ENCODE data around the gene USP7. TPM values are rescaled to one million over a fixed set of nuclear protein-coding genes. Genes with fewer than 3 reads are reported as not detected.
"Not testable (repeated sequence)": the region's sequence is repeated elsewhere in the genome, so short reads cannot be mapped to it uniquely, and the experiment has no call there.

Gene USP7
- total RNA-seq, 2 donors from 2014 or later, result 161 to 180 TPM

DNA sequence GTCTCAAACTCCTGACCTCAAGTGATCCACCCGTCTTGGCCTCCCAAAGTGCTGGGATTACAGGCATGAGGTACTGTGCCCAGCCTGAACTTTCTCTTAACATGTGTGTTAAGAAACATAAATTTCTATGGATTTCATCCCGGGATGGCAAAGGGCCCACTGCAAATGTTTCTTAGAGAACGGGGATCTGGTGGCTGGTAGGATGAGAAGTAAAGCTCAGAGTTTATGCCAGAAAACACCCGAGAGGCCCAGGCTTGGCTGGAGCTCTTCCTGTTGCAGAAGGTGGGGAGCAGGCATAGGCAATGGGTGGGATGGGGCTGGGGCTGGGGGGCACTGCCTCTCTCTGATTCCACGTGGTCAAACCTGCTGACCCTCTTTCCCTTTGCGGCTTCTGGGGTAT, 89.3 kb downstream of the USP7 start:
- H3K36me3 Mint-ChIP-seq, result no peaks in the 10 kb centered on the region
- H3K9me3 Mint-ChIP-seq, result no peaks in the 10 kb centered on the region
- H3K4me1 Mint-ChIP-seq (ENCODE audit: low read depth in 2 of 2), result peaks cover 9 to 18% of the 10 kb centered on the region in 2 donors
- no peak for ATAC-seq
- H3K4me3 Mint-ChIP-seq, result no peak overlapping the region
- H3K27ac Mint-ChIP-seq, result peak overlapping the region in 1 of 2 donors; percentile 54
- no peak for DNase-seq (ENCODE audit: low spot score)
- no peaks in the 10 kb centered on the region for H3K27me3 Mint-ChIP-seq

DNA sequence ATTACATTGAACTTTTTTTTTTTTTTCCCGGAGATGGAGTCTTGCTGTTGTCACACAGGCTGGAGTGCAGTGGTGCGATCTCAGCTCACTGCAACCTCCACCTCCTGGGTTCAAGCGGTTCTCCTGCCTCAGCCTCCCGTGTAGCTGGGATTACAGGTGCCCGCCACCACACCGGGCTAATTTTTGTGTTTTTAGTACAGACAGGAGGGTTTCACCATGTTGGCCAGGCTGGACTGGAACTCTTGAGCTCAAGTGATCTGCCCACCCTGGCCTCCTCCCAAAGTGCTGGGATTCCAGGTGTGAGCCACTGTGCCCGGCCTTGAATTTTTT, 89.9 kb downstream of the USP7 start:
- not testable (repeated sequence) for H3K36me3 Mint-ChIP-seq; H3K27ac Mint-ChIP-seq; H3K9me3 Mint-ChIP-seq; ATAC-seq; H3K27me3 Mint-ChIP-seq; H3K4me3 Mint-ChIP-seq; DNase-seq (ENCODE audit: low spot score)
- H3K4me1 Mint-ChIP-seq (ENCODE audit: low read depth in 2 of 2), result peaks cover 13 to 21% of the 10 kb centered on the region in 2 donors

DNA sequence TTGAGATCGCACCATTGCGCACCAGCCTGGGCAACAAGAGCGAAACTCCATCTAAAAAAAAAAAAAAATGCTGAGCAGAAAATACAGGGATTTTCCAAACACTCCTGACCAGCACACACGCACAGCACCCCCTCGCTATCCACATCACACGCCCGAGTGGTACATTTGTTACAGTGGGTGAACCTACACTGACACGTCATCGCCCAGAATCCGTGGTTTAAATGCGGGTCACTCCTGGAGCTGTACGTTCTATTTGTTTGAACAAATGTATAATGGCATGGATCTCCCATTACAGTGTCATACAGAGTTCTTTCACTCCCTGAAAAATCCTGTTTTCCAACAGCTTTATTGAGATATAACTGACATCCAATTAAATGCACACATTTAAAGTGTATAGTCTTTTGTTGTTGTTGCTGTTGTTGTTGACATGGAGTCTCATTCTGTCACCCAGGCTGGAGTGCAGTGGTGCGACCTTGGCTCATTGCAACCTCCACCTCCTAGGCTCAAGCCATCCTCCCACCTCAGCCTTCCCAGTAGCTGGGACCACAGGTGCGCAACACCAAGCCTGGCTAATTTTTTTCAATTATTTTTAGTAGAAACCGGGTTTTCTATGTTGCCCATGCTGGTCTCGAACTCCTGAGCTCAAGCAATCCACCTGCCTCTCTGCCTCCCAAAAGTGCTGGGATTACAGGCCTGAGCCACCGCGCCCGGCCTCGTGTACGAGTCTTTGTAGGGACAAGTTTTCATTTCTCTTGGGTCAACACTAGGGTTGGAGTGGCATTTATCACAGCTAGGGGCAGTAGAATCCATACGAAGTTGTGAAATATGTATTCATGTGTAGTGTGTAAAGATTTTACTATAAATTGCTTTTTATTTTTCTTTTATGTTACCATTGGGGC, 90.5 kb downstream of the USP7 start:
- Mint-ChIP-seq H3K27ac (no peak overlapping the region), H3K4me1 (ENCODE audit: low read depth in 2 of 2) (peaks cover 13 to 19% of the 10 kb centered on the region in 2 donors), H3K36me3 (no peaks in the 10 kb centered on the region), H3K27me3 (no peaks in the 10 kb centered on the region), H3K4me3 (no peak overlapping the region), H3K9me3 (no peaks in the 10 kb centered on the region)
- ATAC-seq (no peak), DNase-seq (ENCODE audit: low spot score) (no peak)

DNA sequence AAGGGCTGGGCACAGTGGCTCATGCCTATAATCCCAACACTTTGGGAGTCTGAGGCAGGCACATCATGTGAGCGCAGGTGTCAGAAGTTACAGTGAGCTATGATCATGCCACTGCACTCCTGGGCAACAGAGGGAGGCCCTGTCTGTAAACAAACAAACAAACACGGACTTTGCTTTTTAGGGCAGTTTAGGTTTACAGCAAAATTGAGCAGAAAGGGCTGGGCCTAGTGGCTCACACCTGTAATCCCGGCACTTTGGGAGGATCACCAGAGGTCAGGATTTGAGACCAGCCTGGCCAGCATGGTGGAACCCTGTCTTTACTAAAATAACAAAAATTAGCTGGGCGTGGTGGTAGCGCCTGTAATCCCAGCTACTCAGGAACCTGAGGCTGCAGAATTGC, 91.6 kb downstream of the USP7 start:
- Mint-ChIP-seq H3K9me3 (no peaks in the 10 kb centered on the region), H3K4me1 (ENCODE audit: low read depth in 2 of 2) (peaks cover 24 to 30% of the 10 kb centered on the region in 2 donors), H3K27ac (no peak overlapping the region), H3K36me3 (no peaks in the 10 kb centered on the region), H3K4me3 (no peak overlapping the region), H3K27me3 (no peaks in the 10 kb centered on the region)
- ATAC-seq, result no peak
- no peak for DNase-seq (ENCODE audit: low spot score)

DNA sequence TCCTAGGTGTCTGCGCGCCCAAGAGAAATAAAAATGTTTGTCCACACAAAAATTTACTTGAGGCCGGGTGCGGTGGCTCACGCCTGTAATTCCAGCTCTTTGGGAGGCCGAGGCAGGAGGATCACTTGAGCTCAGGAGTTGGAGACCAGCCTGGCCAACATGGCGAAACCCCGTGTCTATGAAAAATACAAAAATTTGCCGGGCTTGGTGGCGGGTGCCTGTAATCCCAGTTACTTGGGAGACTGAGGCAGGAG, 93.8 kb downstream of the USP7 start:
- H3K27ac Mint-ChIP-seq, result peak overlapping the region in 1 of 2 donors; percentile 47
- ATAC-seq; H3K36me3 Mint-ChIP-seq; H3K9me3 Mint-ChIP-seq; H3K27me3 Mint-ChIP-seq; DNase-seq (ENCODE audit: low spot score): not testable (repeated sequence)
- peaks cover 38 to 44% of the 10 kb centered on the region in 2 donors for H3K4me1 Mint-ChIP-seq (ENCODE audit: low read depth in 2 of 2)
- peak overlapping the region; percentile 95 for H3K4me3 Mint-ChIP-seq

DNA sequence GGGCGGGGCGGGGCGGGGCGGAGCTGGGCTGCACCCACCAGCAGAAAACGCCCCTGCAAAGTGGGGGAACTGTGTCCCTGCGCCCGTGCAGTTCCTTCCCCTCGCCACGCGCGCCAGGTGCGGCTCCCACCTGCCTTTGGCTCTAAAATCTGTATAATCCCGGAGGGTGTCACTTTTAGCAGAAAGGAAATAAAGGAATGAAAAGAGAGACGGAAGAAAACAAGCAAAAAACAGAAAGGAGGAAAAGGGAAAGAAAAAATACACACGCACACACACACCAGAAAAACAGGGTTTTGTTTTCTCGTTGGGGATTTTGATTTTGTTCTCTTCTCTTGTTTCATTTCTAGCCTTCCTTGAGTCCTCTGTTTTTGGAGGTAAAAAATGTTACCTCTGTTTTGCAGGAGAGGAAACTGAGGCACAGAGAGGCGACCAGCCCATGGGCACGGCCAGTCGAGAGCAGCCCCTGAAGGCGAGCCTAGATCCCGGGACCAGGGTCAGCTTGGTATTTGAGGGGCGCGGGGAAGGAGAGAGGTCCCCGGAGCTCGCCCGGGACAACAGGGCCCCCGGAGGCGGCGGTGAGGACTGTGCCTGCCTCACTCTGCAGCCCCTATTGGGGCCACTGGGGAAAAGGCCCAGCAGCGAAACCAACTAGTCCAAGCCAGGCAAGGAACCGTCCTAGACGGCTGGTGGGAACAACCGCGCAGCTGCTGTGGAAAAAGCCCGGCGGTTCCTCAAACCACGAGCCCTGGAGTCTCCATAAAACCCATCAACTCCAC, 94.3 kb downstream of the USP7 start:
- Mint-ChIP-seq H3K9me3 (no peaks in the 10 kb centered on the region), H3K4me1 (ENCODE audit: low read depth in 2 of 2) (peaks cover 38 to 42% of the 10 kb centered on the region in 2 donors), H3K36me3 (no peaks in the 10 kb centered on the region), H3K27ac (peak overlapping the region; percentile 47 to 86), H3K4me3 (peak overlapping the region; percentile 95), H3K27me3 (no peaks in the 10 kb centered on the region)
- DNase-seq (ENCODE audit: low spot score), result no peak
- ATAC-seq, result no peak

DNA sequence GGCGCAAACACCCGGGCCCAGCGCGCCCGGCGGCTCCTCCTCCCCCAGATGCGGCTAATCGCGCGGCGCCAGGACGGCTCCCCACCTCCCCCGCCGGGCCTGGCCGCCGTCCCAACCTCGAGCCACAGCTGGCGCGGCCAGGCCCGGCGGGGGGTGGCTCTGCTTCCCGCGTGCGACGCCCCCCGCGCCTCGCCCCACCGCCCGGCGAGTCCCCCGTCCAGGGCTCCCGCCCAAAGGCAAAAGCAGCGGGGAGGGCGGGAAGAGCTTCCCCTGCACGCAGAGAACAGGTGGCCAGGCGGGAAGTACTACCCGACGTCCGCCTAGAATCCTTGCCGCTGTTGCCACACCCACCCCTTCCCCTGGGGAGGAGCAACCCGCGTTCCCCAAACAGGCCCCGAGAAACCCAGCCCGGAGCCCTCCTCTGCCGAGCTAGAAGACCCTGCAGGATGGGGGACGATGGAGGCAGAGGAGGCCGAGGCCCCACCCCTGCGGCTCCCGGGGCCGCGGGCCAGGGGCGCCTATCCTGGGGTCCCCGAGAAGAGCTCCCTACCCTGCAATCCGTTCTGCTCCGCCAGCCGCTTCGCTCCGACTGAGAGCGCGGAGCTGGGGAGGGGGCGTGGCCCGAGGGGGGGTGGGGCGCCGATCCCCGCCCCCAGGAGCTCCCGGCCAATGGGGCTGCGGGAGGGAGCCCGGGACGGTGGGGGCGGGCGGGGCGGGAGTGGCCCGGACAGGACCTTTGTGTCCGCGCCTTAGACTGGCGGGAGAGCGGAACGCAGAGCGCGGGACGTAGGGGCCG, 95.1 kb downstream of the USP7 start, which contains the start of gene CARHSP1:
Gene CARHSP1, minus strand, starts transcription at position 591 of the 796 bp plus-strand sequence. CDS start 9,678 bp downstream, outside the sequence.
- peak; percentile 85 for DNase-seq (ENCODE audit: low spot score)
- Mint-ChIP-seq H3K27ac (peak within 1 kb of the TSS; percentile 82 to 93), H3K4me1 (ENCODE audit: low read depth in 2 of 2) (peaks cover 43 to 47% of the 10 kb centered on the region in 2 donors), H3K4me3 (peak within 1 kb of the TSS; percentile 95), H3K36me3 (no peaks in the 10 kb centered on the region), H3K9me3 (no peaks in the 10 kb centered on the region), H3K27me3 (no peaks in the 10 kb centered on the region)
- ATAC-seq, result peak; percentile 88 to 91

DNA sequence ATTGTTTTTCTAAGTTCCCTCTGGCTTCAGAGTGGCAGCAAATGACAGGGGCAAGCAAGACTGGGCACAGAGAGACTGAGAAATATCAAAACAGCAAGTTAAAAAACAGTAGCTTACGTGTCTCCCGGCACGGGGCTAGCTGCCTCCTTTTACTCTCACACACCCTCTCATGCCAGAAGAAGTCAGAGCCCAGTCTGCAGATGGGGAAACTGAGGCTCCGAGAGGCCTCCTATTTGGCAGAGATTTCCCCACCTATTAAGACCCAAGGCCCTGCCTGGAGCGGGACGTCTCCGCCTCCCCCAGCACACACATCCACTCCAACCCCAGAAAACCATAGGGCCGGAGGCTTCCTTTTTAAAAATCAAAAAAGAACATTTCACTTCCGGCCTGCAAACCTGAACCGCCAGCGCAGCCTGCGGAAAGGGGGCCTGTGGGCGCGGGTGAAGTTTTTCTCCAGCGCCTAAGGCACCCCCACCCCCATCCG, 95.7 kb downstream of the USP7 start:
- no peaks in the 10 kb centered on the region for H3K36me3 Mint-ChIP-seq
- no peaks in the 10 kb centered on the region for H3K9me3 Mint-ChIP-seq
- peak overlapping the region; percentile 82 to 93 for H3K27ac Mint-ChIP-seq
- H3K4me3 Mint-ChIP-seq, result peak overlapping the region; percentile 87
- no peaks in the 10 kb centered on the region for H3K27me3 Mint-ChIP-seq
- H3K4me1 Mint-ChIP-seq (ENCODE audit: low read depth in 2 of 2), result peaks cover 43 to 50% of the 10 kb centered on the region in 2 donors
- ATAC-seq, result peak; percentile 0
- no peak for DNase-seq (ENCODE audit: low spot score)

DNA sequence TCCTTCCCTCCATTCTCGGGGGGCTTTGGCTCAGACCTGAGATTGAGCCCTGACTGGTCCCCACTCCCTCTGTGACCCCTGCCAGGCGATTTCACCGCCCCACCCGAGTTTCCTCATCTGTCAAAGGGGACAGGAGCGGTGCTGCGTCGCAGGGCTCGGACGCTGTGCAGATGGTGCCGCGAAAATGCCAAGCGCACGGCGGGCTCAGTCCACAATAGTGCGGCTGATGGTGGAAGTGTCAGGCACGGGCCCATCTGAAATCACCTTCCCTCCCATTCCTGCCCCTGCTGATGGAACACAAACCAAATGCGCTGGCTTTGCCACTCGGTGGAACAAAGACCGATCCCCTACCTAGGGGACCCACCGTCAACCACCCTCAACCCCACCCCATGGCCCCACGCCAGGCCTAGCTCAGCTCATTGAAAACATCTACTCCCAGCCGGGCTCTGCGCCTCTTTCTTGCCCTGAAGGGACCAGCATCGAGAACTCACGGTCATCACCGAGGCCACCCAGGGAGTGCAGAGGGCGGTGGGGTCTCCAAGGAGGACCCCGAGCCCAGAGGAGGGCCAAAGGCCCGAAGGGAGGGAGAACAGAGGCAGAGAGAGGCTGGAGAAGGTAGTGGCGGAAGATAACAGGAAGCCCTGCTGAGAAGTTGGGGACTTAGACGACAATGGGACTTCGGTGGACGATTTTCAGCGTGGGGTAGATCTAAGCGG, 96.3 kb downstream of the USP7 start:
- H3K27ac Mint-ChIP-seq, result peak overlapping the region; percentile 82 to 93
- no peak for ATAC-seq
- H3K36me3 Mint-ChIP-seq, result no peaks in the 10 kb centered on the region
- peaks cover 44 to 50% of the 10 kb centered on the region in 2 donors for H3K4me1 Mint-ChIP-seq (ENCODE audit: low read depth in 2 of 2)
- no peaks in the 10 kb centered on the region for H3K27me3 Mint-ChIP-seq
- H3K4me3 Mint-ChIP-seq, result peak overlapping the region; percentile 87
- DNase-seq (ENCODE audit: low spot score), result no peak
- no peaks in the 10 kb centered on the region for H3K9me3 Mint-ChIP-seq

DNA sequence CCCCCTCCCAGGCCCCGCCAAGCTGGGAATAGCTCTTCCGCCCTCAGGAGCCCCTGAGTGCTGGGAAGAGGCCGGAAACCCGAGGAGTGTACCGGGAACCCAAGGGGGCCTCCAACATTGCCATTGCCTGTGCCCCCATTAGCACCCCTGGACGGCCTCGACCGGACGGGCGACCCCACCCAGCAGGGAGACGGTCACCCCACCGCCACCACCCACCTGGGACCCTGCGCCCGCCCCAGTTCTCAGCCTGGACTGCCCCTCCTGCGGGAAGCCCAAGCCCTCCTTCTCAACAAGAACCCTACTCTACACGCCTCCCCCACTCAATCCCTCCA, 96.9 kb downstream of the USP7 start:
- Mint-ChIP-seq H3K9me3 (no peaks in the 10 kb centered on the region), H3K27ac (peak overlapping the region; percentile 82 to 93), H3K27me3 (no peaks in the 10 kb centered on the region), H3K36me3 (no peaks in the 10 kb centered on the region), H3K4me3 (peak overlapping the region; percentile 87), H3K4me1 (ENCODE audit: low read depth in 2 of 2) (peaks cover 49 to 55% of the 10 kb centered on the region in 2 donors)
- DNase-seq (ENCODE audit: low spot score) (no peak), ATAC-seq (no peak)

DNA sequence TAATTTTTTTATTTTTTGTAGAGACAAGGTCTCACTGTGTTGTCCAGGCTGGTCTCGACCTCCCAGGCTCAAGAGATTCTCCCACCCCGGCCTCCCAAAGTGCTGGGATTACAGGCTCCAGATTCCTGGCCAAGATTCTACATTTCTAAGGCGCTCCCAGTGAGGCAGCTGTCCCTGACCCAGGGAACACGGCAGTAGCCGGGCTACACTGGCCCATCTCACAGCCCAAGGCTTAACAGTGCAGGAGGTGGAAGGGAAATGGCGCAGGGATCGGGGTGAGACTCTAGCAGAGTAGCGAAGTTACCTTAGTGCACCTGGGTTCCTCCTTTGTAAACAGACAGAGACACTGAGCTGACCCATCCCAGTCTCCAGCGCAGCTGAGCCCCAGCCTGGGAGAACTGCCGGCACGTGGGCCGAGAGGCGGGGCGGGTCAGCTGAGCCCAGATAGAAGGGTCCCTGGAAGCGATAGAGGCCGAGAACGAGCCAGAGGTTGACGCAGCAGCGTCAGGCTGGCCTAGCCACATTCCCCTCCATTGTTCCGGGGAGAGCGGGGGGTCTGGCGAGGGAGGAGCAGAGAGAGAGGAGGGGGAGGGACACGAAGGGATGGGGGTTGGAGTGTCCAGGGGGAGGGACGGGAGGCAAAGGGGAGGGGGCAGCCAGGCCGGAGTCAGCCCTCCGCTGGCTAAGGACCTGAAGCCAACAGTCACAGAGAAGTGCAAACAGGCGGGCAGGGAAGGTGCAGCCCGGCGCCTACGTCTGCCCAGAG, 97.4 kb downstream of the USP7 start:
- H3K27ac Mint-ChIP-seq, result peak overlapping the region in 1 of 2 donors; percentile 82
- peaks cover 49 to 55% of the 10 kb centered on the region in 2 donors for H3K4me1 Mint-ChIP-seq (ENCODE audit: low read depth in 2 of 2)
- DNase-seq (ENCODE audit: low spot score), result no peak
- H3K4me3 Mint-ChIP-seq, result peak overlapping the region; percentile 87
- no peaks in the 10 kb centered on the region for H3K27me3 Mint-ChIP-seq
- no peaks in the 10 kb centered on the region for H3K9me3 Mint-ChIP-seq
- ATAC-seq, result no peak
- H3K36me3 Mint-ChIP-seq, result no peaks in the 10 kb centered on the region

DNA sequence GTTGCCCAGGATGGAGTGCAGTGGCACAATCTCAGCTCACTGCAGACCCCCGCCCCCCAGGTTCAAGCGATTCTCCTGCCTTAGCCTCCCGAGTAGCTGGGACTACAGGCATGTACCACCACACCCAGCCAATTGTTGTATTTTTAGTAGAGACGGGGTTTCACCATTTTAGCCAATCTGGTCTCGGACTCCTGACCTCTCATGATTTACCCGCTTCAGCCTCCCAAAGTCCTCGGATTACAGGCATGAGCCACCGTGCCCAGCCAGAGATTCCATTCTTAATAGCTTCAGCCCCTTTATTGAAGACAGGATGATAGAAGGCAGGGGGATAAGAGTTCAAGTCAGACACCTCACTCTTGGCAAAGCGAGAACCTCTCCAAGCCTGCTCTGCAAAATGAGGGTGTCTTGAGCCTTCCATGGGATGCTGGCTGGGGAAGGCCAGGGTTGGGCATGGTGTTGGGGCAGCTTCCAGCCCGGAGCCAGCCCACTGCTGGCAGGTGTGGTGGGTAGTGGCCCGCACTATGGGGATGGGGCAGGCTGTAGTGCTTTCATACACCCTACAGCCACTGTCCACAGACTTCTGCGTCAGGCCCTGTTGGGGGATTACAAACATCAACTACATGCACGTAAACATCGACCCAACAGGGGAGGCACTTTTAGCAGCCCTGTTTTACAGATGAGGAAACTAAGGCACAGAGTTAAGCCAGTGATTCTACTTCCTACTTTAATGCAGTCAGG, 98.4 kb downstream of the USP7 start:
- Mint-ChIP-seq H3K27ac (peak overlapping the region; percentile 51 to 82), H3K27me3 (no peaks in the 10 kb centered on the region), H3K36me3 (no peaks in the 10 kb centered on the region), H3K4me3 (peak overlapping the region; percentile 10), H3K4me1 (ENCODE audit: low read depth in 2 of 2) (peaks cover 41 to 48% of the 10 kb centered on the region in 2 donors), H3K9me3 (no peaks in the 10 kb centered on the region)
- no peak for DNase-seq (ENCODE audit: low spot score)
- no peak for ATAC-seq
